KOPT-K1 (cell line): ENCODE results near the gene TGFBR3.

Source experiments
- H3K27ac ChIP-seq: fragments of 200-600 bp; sonication (generic); 2 replicates; pipeline ENCODE4 v1.5.1; 2016; ENCODE audit warnings: antibody characterized with exemption, mild to moderate bottlenecking, low read depth, low read length; ENCODE audit not compliant: poor library complexity, severe bottlenecking
- H3K36me3 ChIP-seq: fragments of 200-600 bp; sonication (generic); 2 replicates; pipeline ENCODE4 v1.5.1; 2017; ENCODE audit warnings: antibody characterized with exemption, mild to moderate bottlenecking, low read length, moderate library complexity; ENCODE audit not compliant: insufficient read depth
- H3K9me3 ChIP-seq: fragments of 200-600 bp; sonication (generic); 2 replicates; pipeline ENCODE4 v1.5.1; 2017; ENCODE audit warnings: antibody characterized with exemption, low read length, mild to moderate bottlenecking; ENCODE audit not compliant: insufficient read depth, poor library complexity, severe bottlenecking

The TGFBR3 gene

GRCh38 chr1:91700771-91701471, 185.0 kb downstream of the TGFBR3 start:
- no peaks in the 10 kb centered on the region for H3K36me3 ChIP-seq
- H3K27ac ChIP-seq = no peak overlapping the region
- no peaks in the 10 kb centered on the region for H3K9me3 ChIP-seq

DNA sequence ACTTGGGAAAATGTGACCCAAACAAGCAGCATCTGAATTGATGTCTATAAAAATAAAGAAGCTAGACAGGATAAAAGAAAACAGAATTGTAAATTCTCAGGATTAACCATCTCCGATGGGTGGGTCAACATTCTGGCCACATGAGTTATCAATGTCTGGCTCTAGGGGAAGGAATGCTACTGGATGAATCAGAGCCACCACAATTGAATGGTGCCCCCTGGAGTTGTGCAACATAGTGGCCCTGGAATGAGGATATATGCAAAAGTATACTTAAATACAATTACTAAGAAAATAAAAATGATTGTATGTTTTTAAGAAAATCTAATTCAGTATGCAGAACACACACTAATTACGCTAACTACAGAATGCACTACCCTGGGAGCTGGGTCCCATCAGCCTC, 185.6 kb downstream of the TGFBR3 start:
- Histone ChIP-seq H3K36me3 (no peaks in the 10 kb centered on the region), H3K27ac (no peak overlapping the region), H3K9me3 (no peaks in the 10 kb centered on the region)

DNA sequence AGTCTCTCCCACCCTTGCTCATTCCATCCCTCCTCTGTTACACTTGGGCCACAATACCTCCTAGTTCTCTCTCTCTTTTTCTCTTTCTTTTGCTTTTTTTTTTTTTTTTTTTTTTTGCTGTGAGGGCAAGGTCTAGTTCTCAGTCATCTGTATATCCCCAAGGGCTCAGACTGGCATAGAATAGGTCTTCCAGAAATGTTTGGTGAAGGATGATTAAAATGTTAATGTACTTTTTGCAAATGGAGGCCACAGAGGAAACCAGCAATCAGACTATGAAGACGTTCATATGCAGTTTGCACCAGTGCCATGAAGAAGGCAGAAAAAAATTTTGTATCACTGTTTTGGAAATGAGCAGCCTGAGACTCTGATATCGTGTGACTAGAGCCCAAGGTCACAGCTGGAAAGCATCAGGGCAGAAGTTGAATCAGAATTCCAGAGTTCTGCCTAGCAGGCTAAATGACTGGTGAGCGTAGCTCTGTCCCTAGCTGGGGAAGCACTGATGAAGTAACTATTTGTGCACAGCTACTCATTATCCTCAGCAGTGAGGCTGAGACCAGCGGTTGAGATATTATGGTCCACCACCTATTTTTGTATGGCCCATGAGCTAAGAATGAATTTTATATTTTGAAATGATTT, 186.5 kb downstream of the TGFBR3 start:
- Histone ChIP-seq H3K27ac (no peak overlapping the region), H3K9me3 (no peaks in the 10 kb centered on the region), H3K36me3 (no peaks in the 10 kb centered on the region)

GRCh38 chr1:91697861-91698260, 188.1 kb downstream of the TGFBR3 start:
- H3K36me3 ChIP-seq = no peaks in the 10 kb centered on the region
- peak overlapping the region; percentile 39 for H3K27ac ChIP-seq
- no peaks in the 10 kb centered on the region for H3K9me3 ChIP-seq

DNA sequence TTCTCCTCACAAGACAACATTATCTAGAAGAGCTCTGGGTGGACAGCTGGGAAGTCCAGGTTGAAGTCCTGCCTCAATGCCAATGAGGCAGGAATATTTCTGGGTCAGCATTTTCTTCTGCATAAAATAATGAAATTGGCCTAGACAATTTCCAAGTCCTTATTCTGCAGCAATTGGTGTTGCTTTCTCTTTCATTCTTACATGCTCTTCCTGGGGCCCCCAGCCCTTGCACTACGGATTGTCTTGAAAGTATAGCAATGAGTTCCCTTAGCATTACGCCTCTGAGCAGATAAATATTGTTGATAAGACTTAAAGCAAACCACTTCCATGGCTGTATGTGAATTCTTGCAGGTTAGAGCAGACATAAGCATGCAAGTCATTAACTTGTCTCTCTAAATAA, 188.5 kb downstream of the TGFBR3 start:
- Histone ChIP-seq H3K27ac (peak overlapping the region; percentile 39), H3K36me3 (no peaks in the 10 kb centered on the region), H3K9me3 (no peaks in the 10 kb centered on the region)

DNA sequence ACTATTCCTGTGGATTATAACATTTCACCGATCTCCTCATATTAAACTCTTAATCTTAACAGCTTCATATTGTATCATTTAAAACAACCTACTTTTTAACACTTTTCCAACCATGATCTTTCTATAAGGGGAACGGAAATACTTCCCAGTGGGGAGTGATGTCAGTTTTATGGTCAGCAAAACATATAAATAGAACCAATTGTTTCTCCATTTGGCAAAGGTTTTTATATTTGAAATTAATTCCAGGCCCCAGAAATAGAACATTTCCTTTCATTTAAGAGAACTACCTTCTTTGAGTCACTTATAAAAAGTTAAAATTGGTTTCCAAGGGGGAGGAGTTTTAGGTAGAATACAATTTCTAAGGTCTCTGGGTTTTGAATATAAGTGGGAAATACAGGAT, 189.6 kb downstream of the TGFBR3 start:
- Histone ChIP-seq H3K36me3 (no peaks in the 10 kb centered on the region), H3K27ac (no peak overlapping the region)

DNA sequence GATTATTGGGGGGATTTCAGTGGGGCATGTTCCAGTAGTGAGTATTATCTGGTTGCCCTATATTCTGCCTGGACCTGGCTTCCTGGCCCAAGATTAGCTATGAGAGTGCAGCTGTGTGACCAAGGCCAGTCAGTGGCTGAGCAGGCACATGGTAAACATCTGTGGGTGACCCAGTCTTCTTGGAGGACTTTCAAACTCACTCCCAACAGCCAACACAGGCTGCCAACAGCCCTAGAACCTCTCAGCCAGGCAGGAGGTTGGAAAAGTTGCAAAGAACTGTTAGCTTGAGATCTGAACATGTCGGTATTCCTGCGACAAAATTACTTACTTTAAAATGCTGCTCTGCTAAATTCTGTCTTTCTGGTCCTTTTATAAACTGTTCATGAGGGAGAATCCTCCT, 192.4 kb downstream of the TGFBR3 start:
- no peaks in the 10 kb centered on the region for H3K36me3 ChIP-seq
- H3K27ac ChIP-seq = no peak overlapping the region
- H3K9me3 ChIP-seq = no peaks in the 10 kb centered on the region

More for the DNA sequence above, 189.6 kb downstream of the TGFBR3 start:
- no peaks in the 10 kb centered on the region for H3K9me3 ChIP-seq

GRCh38 chr1:91691525-91691924, 194.4 kb downstream of the TGFBR3 start:
- H3K9me3 ChIP-seq = no peaks in the 10 kb centered on the region
- H3K36me3 ChIP-seq = no peaks in the 10 kb centered on the region
- no peak overlapping the region for H3K27ac ChIP-seq

DNA sequence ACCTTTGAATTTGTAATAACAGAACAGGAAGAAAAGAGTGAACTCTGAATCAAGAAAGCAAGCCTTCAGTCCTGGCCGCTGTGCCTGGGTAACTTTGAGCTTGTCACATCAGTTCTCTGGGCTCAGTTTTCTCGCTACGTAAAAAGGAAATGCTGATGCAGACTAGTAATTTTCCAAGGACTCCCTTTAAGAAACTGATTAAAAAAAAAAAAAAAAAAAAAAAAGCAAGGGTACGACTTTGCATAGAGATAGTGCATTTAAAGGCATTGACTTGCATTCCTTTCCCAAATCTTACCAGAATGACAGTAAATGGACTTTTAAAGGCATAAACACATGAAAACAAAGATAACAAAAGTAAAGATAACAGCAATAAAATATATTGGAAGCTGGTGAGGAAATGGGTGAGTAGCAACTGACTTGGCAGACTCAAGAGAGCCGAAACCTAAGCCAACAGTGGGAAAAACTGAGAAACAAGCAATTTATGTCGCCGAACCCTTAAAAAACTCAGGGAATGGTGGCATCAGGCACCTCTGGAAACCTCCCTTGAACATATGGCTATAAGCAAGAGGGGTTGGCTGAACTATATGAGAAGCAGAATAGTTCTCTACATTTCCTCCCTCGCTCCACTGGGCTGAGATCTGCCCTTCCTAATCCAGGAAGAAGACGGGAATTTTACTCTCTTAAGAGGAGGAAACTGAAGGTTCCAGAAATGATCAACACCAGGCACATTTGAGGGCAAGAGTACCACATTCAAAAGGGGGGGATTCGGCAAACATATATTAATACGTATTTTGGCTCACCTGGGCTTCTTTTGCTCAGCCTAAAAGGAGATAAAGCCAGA, 196.1 kb downstream of the TGFBR3 start:
- no peak overlapping the region for H3K27ac ChIP-seq
- no peaks in the 10 kb centered on the region for H3K36me3 ChIP-seq
- H3K9me3 ChIP-seq = no peaks in the 10 kb centered on the region

GRCh38 chr1:91687452-91687851, 198.5 kb downstream of the TGFBR3 start:
- no peaks in the 10 kb centered on the region for H3K36me3 ChIP-seq
- H3K9me3 ChIP-seq = no peaks in the 10 kb centered on the region
- no peak overlapping the region for H3K27ac ChIP-seq

- no peak overlapping the region for H3K27ac ChIP-seq
- H3K36me3 ChIP-seq = no peaks in the 10 kb centered on the region
- no peaks in the 10 kb centered on the region for H3K9me3 ChIP-seq
These were observed 200.0 kb downstream of the TGFBR3 start for GRCh38 chr1:91685994-91686393.

DNA sequence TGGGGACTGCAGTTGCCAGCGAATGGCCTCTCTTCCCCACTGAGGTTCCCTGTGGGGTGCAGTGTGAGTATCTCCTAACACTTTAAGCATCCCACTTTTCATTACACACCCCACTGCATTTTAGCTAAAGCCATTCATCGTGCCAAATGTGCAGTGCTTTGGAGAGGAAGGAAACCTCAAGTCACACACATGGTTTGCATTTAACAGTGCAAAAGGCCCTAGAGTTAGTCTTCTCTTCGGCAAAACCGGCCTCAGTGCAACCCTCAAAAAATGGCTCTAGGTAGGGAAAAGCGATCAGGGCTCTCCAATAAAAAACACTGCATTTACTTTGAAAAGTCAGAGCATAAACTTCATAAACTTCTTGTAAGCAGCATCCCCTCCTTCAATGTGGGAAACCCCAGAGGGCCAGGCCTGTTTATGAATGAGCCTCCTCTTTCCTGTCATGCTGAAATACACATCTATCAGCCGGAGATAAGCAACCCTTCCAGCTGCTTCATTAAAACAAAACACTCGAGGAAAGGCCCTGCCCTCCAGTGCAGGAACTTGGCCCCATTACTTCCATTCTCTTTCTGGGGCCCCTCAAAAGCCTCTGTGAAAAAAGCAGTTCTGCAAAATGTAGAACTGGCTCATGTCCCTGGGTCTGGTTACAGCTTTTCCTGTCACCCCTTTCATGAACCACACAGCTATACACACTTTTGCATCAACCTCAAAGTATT, 201.3 kb downstream of the TGFBR3 start:
- H3K27ac ChIP-seq = no peak overlapping the region
- no peaks in the 10 kb centered on the region for H3K9me3 ChIP-seq
- H3K36me3 ChIP-seq = no peaks in the 10 kb centered on the region

GRCh38 chr1:91683598-91683951, 202.4 kb downstream of the TGFBR3 start:
- no peak overlapping the region for H3K27ac ChIP-seq

DNA sequence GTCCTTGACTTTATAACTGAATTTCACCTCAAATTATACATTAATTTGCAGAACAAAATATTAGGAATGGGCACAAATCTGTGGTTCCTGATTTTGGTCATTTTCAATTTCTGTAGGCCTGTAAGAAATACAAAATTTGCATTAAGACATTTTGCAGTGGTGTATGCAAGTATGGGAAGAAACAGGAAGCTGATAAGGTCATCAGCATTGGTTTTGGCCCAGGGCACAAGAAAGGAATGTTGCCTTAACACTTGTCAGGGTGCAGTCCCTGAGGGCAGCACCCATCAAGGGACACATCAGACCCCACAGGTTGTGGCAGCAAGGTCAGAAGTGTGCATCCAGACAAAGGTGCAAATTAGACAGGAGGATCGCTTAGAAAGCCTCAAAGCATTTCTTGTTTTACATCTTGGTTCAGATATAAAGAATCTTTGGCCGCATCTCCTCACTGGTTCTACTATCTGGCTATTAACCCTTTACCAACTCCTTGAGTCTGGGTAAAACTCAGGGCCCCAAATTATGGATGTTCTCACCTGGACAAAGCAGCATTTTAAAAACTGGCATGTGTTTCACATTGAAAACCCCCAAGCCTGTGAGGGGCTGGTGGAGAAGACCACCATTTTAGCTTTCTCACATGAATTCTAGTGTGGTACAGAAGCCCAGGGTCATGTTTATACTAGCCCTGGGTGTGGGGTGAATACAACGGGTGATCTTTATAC, 202.9 kb downstream of the TGFBR3 start:
- H3K36me3 ChIP-seq = no peaks in the 10 kb centered on the region
- no peaks in the 10 kb centered on the region for H3K9me3 ChIP-seq
- no peak overlapping the region for H3K27ac ChIP-seq

More at GRCh38 chr1:91683598-91683951, 202.4 kb downstream of the TGFBR3 start:
- no peaks in the 10 kb centered on the region for H3K9me3 ChIP-seq
- H3K36me3 ChIP-seq = no peaks in the 10 kb centered on the region
